GM23338 (cell line): ENCODE measurements around the gene RNF114. TPM values are rescaled to one million over a fixed set of nuclear protein-coding genes. Genes with fewer than 3 reads are reported as not detected.

ENCODE experiments used
- ATAC-seq: fragments of 200-7000 bp; cut with Tn5 transposase; 3 replicates; pipeline ENCODE4 v1.9.1; 2020
- DNase-seq: peaks from one replicate; pipeline ENCODE4 v3.0.0-alpha.2; 2015; ENCODE audit warnings: low spot score
- H2AFZ ChIP-seq: fragments of 200-600 bp; sonication (generic); 2 replicates; pipeline ENCODE4 v1.8.0; 2016; ENCODE audit warnings: antibody characterized with exemption, mild to moderate bottlenecking, moderate library complexity
- H3F3A ChIP-seq: fragments of 200-600 bp; sonication (generic); replicated peaks from 2 replicates; pipeline ENCODE4 v1.8.0; 2017; ENCODE audit warnings: antibody characterized with exemption, mixed run types, low read depth
- H3K27ac ChIP-seq: fragments of 200-600 bp; sonication (generic); 2 replicates; pipeline ENCODE4 v1.6.1; 2016; ENCODE audit warnings: low read depth
- H3K27me3 ChIP-seq: fragments of 200-600 bp; sonication (generic); 2 replicates; pipeline ENCODE4 v1.8.0; 2016; ENCODE audit warnings: mild to moderate bottlenecking, mixed run types, moderate library complexity; ENCODE audit not compliant: insufficient read depth
- H3K36me3 ChIP-seq: fragments of 200-600 bp; sonication (generic); 2 replicates; pipeline ENCODE4 v1.8.0; 2016; ENCODE audit warnings: mild to moderate bottlenecking; ENCODE audit not compliant: insufficient read depth
- H3K4me1 ChIP-seq: fragments of 200-600 bp; sonication (generic); 2 replicates; pipeline ENCODE4 v1.8.0; 2016; ENCODE audit warnings: mild to moderate bottlenecking, moderate library complexity; ENCODE audit not compliant: insufficient read depth
- H3K4me2 ChIP-seq: fragments of 200-600 bp; sonication (generic); 2 replicates; pipeline ENCODE4 v1.7.1; 2017; ENCODE audit warnings: mixed run types
- H3K4me3 ChIP-seq: fragments of 200-600 bp; sonication (generic); 2 replicates; pipeline ENCODE4 v1.6.1; 2016; ENCODE audit warnings: mixed run types
- H3K79me2 ChIP-seq: fragments of 200-600 bp; sonication (generic); replicated peaks from 2 replicates; pipeline ENCODE4 v1.8.0; 2017; ENCODE audit warnings: mild to moderate bottlenecking; ENCODE audit not compliant: insufficient read depth
- H3K9me2 ChIP-seq: fragments of 200-600 bp; sonication (generic); 2 replicates; pipeline ENCODE4 v1.8.0; 2017; ENCODE audit not compliant: insufficient read depth
- H4K20me1 ChIP-seq: fragments of 200-600 bp; sonication (generic); replicated peaks from 2 replicates; pipeline ENCODE4 v1.8.0; 2017; ENCODE audit warnings: mild to moderate bottlenecking; ENCODE audit not compliant: insufficient read depth
- H3K27ac Mint-ChIP-seq: 2 replicates; pipeline ENCODE4 v1.8.0; 2020; ENCODE audit warnings: inconsistent platforms, mild to moderate bottlenecking, moderate library complexity, mixed read lengths
- H3K27me3 Mint-ChIP-seq: 3 replicates; pipeline ENCODE4 v1.8.0; 2022; ENCODE audit warnings: low read depth, mild to moderate bottlenecking, moderate library complexity, mixed read lengths, inconsistent platforms; ENCODE audit not compliant: insufficient read depth, poor library complexity
- H3K36me3 Mint-ChIP-seq: 3 replicates; pipeline ENCODE4 v1.8.0; 2021; ENCODE audit warnings: low read depth, mild to moderate bottlenecking, inconsistent platforms, moderate library complexity, mixed read lengths
- H3K4me1 Mint-ChIP-seq: 3 replicates; pipeline ENCODE4 v1.8.0; 2020; ENCODE audit warnings: mild to moderate bottlenecking, inconsistent platforms, mixed read lengths
- H3K4me3 Mint-ChIP-seq: 3 replicates; pipeline ENCODE4 v1.8.0; 2021; ENCODE audit warnings: moderate library complexity, mild to moderate bottlenecking, inconsistent platforms, mixed read lengths
- H3K9me3 Mint-ChIP-seq: 3 replicates; pipeline ENCODE4 v1.8.0; 2020; ENCODE audit warnings: moderate library complexity, mild to moderate bottlenecking, inconsistent platforms, mixed read lengths
- CREB1 ChIP-seq: fragments of 250-450 bp; sonication (Bioruptor Pico); IDR thresholded peaks from 2 replicates; pipeline ENCODE4 v1.5.0; 2020; ENCODE audit warnings: low read depth, mild to moderate bottlenecking, moderate library complexity
- EZH2 ChIP-seq: fragments of 200-600 bp; sonication (generic); IDR thresholded peaks from one replicate; pipeline ENCODE4 v1.8.0; 2017; ENCODE audit warnings: antibody characterized with exemption, mild to moderate bottlenecking, low read depth; ENCODE audit not compliant: unreplicated experiment
- JUNB ChIP-seq: IDR thresholded peaks from one replicate; pipeline ENCODE4 v1.6.1; 2016; ENCODE audit warnings: antibody characterized with exemption; ENCODE audit not compliant: unreplicated experiment
- NANOG ChIP-seq: IDR thresholded peaks from 2 replicates; pipeline ENCODE4 v1.6.1; 2016; ENCODE audit warnings: antibody characterized with exemption, borderline replicate concordance
- POLR2AphosphoS5 ChIP-seq: IDR thresholded peaks from 2 replicates; pipeline ENCODE4 v1.6.1; 2016; ENCODE audit warnings: antibody characterized with exemption, low read depth
- STAT1 ChIP-seq: IDR thresholded peaks from one replicate; pipeline ENCODE4 v1.6.1; 2016; ENCODE audit warnings: antibody characterized with exemption; ENCODE audit not compliant: unreplicated experiment
- ZNF114 ChIP-seq: fragments of 250-450 bp; sonication (Bioruptor Pico); IDR thresholded peaks from 2 replicates; pipeline ENCODE4 v1.5.0; 2020; ENCODE audit warnings: mild to moderate bottlenecking, moderate library complexity
- ZNF331 ChIP-seq: fragments of 250-450 bp; sonication (Bioruptor Pico); IDR thresholded peaks from 2 replicates; pipeline ENCODE4 v1.5.0; 2020; ENCODE audit warnings: low read depth, mild to moderate bottlenecking, moderate library complexity
- polyA plus RNA-seq: library from polyadenylated mRNA; unstranded; fragments of >200 nt; fragmentation: Nextera tagmentation; extraction: Ambion mirVana; gene quantifications from 2 replicates; pipeline ENCODE4 v1.2.1, GENCODE V29; 2016
- total RNA-seq: library from RNA; depleted of rRNA; stranded (reverse); fragments of >200 nt; shearing (Covaris generic); gene quantifications from 2 replicates; pipeline ENCODE4 v1.2.3, GENCODE V29; 2014
- TF ChIP-seq, protein P1 (sequence below), 2 experiments: fragments of 200-600 bp in 1 of 2; sonication (generic) in 1 of 2; conservative IDR thresholded peaks; 2 replicates each; pipeline versions ENCODE4 v1.5.1 to v1.6.1; 2016 to 2017; ENCODE audit warnings: antibody characterized with exemption in 2 of 2, low read depth in 2 of 2, mild to moderate bottlenecking in 2 of 2, moderate library complexity in 1 of 2
- TF ChIP-seq, protein P2 (sequence below): IDR thresholded peaks from 2 replicates; pipeline ENCODE4 v1.6.1; 2016; ENCODE audit warnings: antibody characterized with exemption
- TF ChIP-seq, protein P3 (sequence below): fragments of 250-450 bp; sonication (Bioruptor Pico); IDR thresholded peaks from 2 replicates; pipeline ENCODE4 v1.5.0; 2020; ENCODE audit warnings: mild to moderate bottlenecking, moderate library complexity

Gene RNF114
- total and polyA plus RNA-seq, 2 experiments from 2014 or later = 155 to 279 TPM

DNA sequence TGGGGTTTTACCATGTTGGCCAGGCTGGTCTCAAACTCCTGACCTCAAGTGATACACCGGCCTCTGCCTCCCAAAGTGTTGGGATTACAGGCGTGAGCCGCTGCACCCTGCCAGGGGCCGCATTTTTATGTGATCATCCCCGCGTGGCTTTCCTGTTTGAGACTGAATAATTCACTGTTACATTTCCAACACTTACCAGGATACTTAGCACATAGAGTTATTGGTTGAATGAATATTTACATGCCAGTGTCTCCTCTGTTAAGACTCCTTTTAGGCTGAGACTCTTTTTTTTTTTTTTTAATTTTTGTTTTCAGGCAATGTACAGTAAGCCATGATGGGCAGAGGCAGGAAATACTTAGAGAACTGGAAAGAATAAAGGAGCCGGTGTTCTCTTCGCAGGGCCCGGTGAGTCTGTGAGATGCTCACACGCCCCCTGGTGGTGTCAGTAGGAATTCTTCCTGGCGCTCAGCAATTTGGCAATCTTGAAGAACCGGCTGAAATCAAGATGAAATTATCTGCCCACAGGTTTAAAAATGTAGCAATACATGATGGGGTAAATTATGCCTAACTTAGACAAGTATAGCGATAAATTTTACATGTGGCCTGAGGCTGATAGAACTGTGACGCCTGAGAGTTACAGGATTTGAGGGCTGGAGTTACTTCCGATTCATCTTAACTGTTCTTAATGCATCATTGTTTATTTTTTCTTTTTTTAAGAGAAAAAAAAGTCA, 7.6 kb upstream of the RNF114 start:
- Mint-ChIP-seq H3K4me1 (0 out of 3 replicates have a peak, but pooled peaks cover 2% of the 10 kb centered on the region), H3K36me3 (no peaks in the 10 kb centered on the region), H3K27me3 (peaks cover 6% of the 10 kb centered on the region), H3K9me3 (no peaks in the 10 kb centered on the region), H3K4me3 (no peak overlapping the region), H3K27ac (no peak overlapping the region)
- TF ChIP-seq, protein P1, sequence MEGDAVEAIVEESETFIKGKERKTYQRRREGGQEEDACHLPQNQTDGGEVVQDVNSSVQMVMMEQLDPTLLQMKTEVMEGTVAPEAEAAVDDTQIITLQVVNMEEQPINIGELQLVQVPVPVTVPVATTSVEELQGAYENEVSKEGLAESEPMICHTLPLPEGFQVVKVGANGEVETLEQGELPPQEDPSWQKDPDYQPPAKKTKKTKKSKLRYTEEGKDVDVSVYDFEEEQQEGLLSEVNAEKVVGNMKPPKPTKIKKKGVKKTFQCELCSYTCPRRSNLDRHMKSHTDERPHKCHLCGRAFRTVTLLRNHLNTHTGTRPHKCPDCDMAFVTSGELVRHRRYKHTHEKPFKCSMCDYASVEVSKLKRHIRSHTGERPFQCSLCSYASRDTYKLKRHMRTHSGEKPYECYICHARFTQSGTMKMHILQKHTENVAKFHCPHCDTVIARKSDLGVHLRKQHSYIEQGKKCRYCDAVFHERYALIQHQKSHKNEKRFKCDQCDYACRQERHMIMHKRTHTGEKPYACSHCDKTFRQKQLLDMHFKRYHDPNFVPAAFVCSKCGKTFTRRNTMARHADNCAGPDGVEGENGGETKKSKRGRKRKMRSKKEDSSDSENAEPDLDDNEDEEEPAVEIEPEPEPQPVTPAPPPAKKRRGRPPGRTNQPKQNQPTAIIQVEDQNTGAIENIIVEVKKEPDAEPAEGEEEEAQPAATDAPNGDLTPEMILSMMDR (conservative IDR thresholded peaks at IDR 0.05; ENCODE audit: low read depth in 2 of 2) = peak; percentile 83 to 96
- TF ChIP-seq ZNF114 (no peak), POLR2AphosphoS5 (no peak), CREB1 (no peak)
- TF ChIP-seq, protein P2, sequence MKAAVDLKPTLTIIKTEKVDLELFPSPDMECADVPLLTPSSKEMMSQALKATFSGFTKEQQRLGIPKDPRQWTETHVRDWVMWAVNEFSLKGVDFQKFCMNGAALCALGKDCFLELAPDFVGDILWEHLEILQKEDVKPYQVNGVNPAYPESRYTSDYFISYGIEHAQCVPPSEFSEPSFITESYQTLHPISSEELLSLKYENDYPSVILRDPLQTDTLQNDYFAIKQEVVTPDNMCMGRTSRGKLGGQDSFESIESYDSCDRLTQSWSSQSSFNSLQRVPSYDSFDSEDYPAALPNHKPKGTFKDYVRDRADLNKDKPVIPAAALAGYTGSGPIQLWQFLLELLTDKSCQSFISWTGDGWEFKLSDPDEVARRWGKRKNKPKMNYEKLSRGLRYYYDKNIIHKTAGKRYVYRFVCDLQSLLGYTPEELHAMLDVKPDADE = no peak
- Histone ChIP-seq H3K79me2 (no peaks in the 10 kb centered on the region), H4K20me1 (no peaks in the 10 kb centered on the region), H3K9me2 (no peaks in the 10 kb centered on the region), H3K27me3 (no peaks in the 10 kb centered on the region), H3K36me3 (no peaks in the 10 kb centered on the region), H3K4me1 (no peaks in the 10 kb centered on the region), H3K4me2 (no peak overlapping the region), H3K27ac (no peak overlapping the region), H3K4me3 (no peak overlapping the region), H2AFZ (no peak overlapping the region), H3F3A (no peaks in the 10 kb centered on the region)
- DNase-seq (peak; percentile 92), ATAC-seq (peak; percentile 88)

DNA sequence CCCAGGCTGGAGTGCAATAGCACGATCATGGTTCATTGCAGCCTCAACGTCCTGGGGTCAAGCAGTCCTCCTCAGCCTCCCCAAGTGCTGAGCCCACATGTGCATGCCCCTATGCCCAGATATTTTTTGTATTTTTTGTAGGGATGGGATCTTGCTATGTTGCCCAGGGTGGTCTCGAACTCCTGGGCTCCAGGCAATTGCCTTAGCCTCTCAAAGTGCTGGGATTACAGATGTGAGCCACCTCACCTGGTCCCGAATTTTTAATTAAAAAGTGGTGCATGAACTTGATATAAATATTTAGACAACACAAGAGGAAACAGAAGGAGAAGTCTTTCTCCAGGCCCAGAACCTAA, 7.1 kb upstream of the RNF114 start:
- H3K9me3 Mint-ChIP-seq = no peaks in the 10 kb centered on the region
- 0 out of 3 replicates have a peak, but pooled peaks cover 2% of the 10 kb centered on the region for H3K4me1 Mint-ChIP-seq
- no peaks in the 10 kb centered on the region for H4K20me1 ChIP-seq
- H3K27ac Mint-ChIP-seq = no peak overlapping the region
- H3K27me3 ChIP-seq = no peaks in the 10 kb centered on the region
- H3K9me2 ChIP-seq = no peaks in the 10 kb centered on the region
- no peaks in the 10 kb centered on the region for H3K79me2 ChIP-seq
- H3K4me2 ChIP-seq = no peak overlapping the region
- ATAC-seq (no peak), DNase-seq (no peak)
- no peaks in the 10 kb centered on the region for H3K36me3 ChIP-seq
- H3K36me3 Mint-ChIP-seq = no peaks in the 10 kb centered on the region
- H3K27me3 Mint-ChIP-seq = peaks cover 6% of the 10 kb centered on the region
- H3F3A ChIP-seq = no peaks in the 10 kb centered on the region
- no peak overlapping the region for H3K4me3 Mint-ChIP-seq
- H3K4me1 ChIP-seq = no peaks in the 10 kb centered on the region
- H3K27ac ChIP-seq = no peak overlapping the region
- H2AFZ ChIP-seq = no peak overlapping the region
- H3K4me3 ChIP-seq = no peak overlapping the region
- no peak for TF ChIP-seq ZNF114
- no peak for TF ChIP-seq CREB1
- TF ChIP-seq EZH2 = no peak
- TF ChIP-seq, protein P3, sequence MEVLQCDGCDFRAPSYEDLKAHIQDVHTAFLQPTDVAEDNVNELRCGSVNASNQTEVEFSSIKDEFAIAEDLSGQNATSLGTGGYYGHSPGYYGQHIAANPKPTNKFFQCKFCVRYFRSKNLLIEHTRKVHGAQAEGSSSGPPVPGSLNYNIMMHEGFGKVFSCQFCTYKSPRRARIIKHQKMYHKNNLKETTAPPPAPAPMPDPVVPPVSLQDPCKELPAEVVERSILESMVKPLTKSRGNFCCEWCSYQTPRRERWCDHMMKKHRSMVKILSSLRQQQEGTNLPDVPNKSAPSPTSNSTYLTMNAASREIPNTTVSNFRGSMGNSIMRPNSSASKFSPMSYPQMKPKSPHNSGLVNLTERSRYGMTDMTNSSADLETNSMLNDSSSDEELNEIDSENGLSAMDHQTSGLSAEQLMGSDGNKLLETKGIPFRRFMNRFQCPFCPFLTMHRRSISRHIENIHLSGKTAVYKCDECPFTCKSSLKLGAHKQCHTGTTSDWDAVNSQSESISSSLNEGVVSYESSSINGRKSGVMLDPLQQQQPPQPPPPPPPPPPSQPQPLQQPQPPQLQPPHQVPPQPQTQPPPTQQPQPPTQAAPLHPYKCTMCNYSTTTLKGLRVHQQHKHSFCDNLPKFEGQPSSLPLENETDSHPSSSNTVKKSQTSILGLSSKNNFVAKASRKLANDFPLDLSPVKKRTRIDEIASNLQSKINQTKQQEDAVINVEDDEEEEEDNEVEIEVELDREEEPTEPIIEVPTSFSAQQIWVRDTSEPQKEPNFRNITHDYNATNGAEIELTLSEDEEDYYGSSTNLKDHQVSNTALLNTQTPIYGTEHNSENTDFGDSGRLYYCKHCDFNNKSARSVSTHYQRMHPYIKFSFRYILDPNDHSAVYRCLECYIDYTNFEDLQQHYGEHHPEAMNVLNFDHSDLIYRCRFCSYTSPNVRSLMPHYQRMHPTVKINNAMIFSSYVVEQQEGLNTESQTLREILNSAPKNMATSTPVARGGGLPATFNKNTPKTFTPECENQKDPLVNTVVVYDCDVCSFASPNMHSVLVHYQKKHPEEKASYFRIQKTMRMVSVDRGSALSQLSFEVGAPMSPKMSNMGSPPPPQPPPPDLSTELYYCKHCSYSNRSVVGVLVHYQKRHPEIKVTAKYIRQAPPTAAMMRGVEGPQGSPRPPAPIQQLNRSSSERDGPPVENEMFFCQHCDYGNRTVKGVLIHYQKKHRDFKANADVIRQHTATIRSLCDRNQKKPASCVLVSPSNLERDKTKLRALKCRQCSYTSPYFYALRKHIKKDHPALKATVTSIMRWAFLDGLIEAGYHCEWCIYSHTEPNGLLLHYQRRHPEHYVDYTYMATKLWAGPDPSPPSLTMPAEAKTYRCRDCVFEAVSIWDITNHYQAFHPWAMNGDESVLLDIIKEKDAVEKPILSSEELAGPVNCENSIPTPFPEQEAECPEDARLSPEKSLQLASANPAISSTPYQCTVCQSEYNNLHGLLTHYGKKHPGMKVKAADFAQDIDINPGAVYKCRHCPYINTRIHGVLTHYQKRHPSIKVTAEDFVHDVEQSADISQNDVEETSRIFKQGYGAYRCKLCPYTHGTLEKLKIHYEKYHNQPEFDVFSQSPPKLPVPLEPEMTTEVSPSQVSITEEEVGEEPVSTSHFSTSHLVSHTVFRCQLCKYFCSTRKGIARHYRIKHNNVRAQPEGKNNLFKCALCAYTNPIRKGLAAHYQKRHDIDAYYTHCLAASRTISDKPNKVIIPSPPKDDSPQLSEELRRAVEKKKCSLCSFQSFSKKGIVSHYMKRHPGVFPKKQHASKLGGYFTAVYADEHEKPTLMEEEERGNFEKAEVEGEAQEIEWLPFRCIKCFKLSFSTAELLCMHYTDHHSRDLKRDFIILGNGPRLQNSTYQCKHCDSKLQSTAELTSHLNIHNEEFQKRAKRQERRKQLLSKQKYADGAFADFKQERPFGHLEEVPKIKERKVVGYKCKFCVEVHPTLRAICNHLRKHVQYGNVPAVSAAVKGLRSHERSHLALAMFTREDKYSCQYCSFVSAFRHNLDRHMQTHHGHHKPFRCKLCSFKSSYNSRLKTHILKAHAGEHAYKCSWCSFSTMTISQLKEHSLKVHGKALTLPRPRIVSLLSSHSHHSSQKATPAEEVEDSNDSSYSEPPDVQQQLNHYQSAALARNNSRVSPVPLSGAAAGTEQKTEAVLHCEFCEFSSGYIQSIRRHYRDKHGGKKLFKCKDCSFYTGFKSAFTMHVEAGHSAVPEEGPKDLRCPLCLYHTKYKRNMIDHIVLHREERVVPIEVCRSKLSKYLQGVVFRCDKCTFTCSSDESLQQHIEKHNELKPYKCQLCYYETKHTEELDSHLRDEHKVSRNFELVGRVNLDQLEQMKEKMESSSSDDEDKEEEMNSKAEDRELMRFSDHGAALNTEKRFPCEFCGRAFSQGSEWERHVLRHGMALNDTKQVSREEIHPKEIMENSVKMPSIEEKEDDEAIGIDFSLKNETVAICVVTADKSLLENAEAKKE (CRISPR knock-in tag) = no peak
- TF ChIP-seq STAT1 = no peak
- no peak for TF ChIP-seq NANOG
- TF ChIP-seq ZNF331 (CRISPR knock-in tag) = no peak
- no peak for TF ChIP-seq JUNB
